Activated B cell treated with CpG ODN at 0.5 μM for 24 hours (primary cell): ENCODE measurements around the gene THOC6. TPM values are rescaled to one million over a fixed set of nuclear protein-coding genes. Genes with fewer than 3 reads are reported as not detected.
A peak's percentile ranks its signal among the peaks of the same experiment; 100 is the strongest.

Source experiments
- ATAC-seq: fragments of 200-7000 bp; cut with Tn5 transposase; one replicate; pipeline ENCODE4 v1.10.0; 2021; ENCODE audit warnings: low read depth, mild to moderate bottlenecking, moderate library complexity
- CTCF ChIA-PET: fragments of 350-600 bp; sonication (Branson Sonifier 250); formaldehyde crosslinking; loops from one replicate; lab custom pipeline; 2021; ENCODE audit warnings: antibody characterized with exemption; lab: Charles Lee
- POLR2A ChIA-PET: fragments of 350-600 bp; sonication (Branson Sonifier 250); formaldehyde crosslinking; loops from one replicate; lab custom pipeline; 2021; ENCODE audit warnings: antibody characterized with exemption; lab: Charles Lee
- DNase-seq: peaks from one replicate; pipeline ENCODE4 v3.0.0; 2022
- H3K27ac Mint-ChIP-seq: one replicate; pipeline ENCODE4 v1.8.0; 2020; ENCODE audit warnings: mixed read lengths
- H3K27me3 Mint-ChIP-seq: one replicate; pipeline ENCODE4 v1.8.0; 2021; ENCODE audit warnings: mixed read lengths
- H3K36me3 Mint-ChIP-seq: one replicate; pipeline ENCODE4 v1.8.0; 2021; ENCODE audit warnings: low read depth, mixed read lengths
- H3K4me1 Mint-ChIP-seq: one replicate; pipeline ENCODE4 v1.8.0; 2021; ENCODE audit warnings: mixed read lengths
- H3K4me3 Mint-ChIP-seq: one replicate; pipeline ENCODE4 v1.8.0; 2020; ENCODE audit warnings: mild to moderate bottlenecking, mixed read lengths
- H3K9me3 Mint-ChIP-seq: one replicate; pipeline ENCODE4 v1.8.0; 2020; ENCODE audit warnings: mixed read lengths
- CTCF ChIP-seq: fragments of 200-600 bp; IDR thresholded peaks from one replicate; pipeline ENCODE4 v1.8.0; 2022; ENCODE audit warnings: antibody characterized with exemption, mild to moderate bottlenecking
- intact Hi-C: fragments of 100-400 bp; cut with micrococcal nuclease; formaldehyde crosslinking; loops from one replicate; pipeline ENCODE4 v1.15.1; 2024
- total RNA-seq: library from RNA; stranded (reverse); gene quantifications from 2 replicates; pipeline ENCODE4 v1.2.3, GENCODE V29; 2022

The THOC6 gene
- total RNA-seq, result 45.8 and 47.1 TPM in 2 replicates

- Mint-ChIP-seq H3K9me3 (no peaks in the 10 kb centered on the region), H3K4me3 (peak within 1 kb of the TSS; percentile 92), H3K27ac (peak within 1 kb of the TSS; percentile 99), H3K4me1 (peaks cover 45% of the 10 kb centered on the region), H3K36me3 (peaks cover 21% of the 10 kb centered on the region), H3K27me3 (peaks cover 1% of the 10 kb centered on the region)
- CTCF ChIA-PET, result interaction anchor here (1.1 to 2.1 kb wide), 4 partner anchors 8 to 22 kb away, joined by 3 to 8 read pairs (median 6); no protein-coding TSS in a partner anchor
- ATAC-seq (peak; percentile 76), DNase-seq (peak; percentile 93)
- TF ChIP-seq CTCF, result no peak
- intact Hi-C loops, result loop anchor here (1.0 to 5.0 kb wide), 8 partner anchors 20 to 258 kb away; partner anchors contain the start of genes PAQR4, PKMYT1 and ZSCAN10
- POLR2A ChIA-PET, result interaction anchor here (0.6 to 3.9 kb wide), 9 partner anchors 7 to 250 kb away, joined by 3 to 40 read pairs (median 5); partner anchors contain the start of genes PKMYT1, ZNF213 and ZSCAN10
Observed at GRCh38 chr16:3023669-3024478, at the start of gene THOC6, which contains the start of gene HCFC1R1. Gene THOC6 (plus strand): TSS chr16:3024035. CDS start chr16:3024327, 292 bp downstream. Gene HCFC1R1 (minus strand): TSS chr16:3023942. CDS start chr16:3023941, 1 bp downstream.

- H3K36me3 Mint-ChIP-seq, result no peaks in the 10 kb centered on the region
- H3K9me3 Mint-ChIP-seq, result no peaks in the 10 kb centered on the region
- no peak overlapping the region for H3K4me3 Mint-ChIP-seq
- ATAC-seq, result no peak
- DNase-seq, result no peak
- TF ChIP-seq CTCF, result no peak
- intact Hi-C loops, result no loop called here
- CTCF ChIA-PET, result interaction anchor here (1.2 kb wide), 1 partner anchor 58 kb away, joined by 3 read pairs; no protein-coding TSS in a partner anchor
- H3K4me1 Mint-ChIP-seq, result peaks cover 2% of the 10 kb centered on the region
- H3K27me3 Mint-ChIP-seq, result peaks cover 5% of the 10 kb centered on the region
- no peak overlapping the region for H3K27ac Mint-ChIP-seq
- POLR2A ChIA-PET, result interaction anchor here (1.3 kb wide), 1 partner anchor 63 kb away, joined by 4 read pairs; the partner anchor contains the start of gene FLYWCH1
Observed at GRCh38 chr16:2974319-2975056, 49.3 kb upstream of the THOC6 start.

GRCh38 chr16:2975161-2975795 lies 48.6 kb upstream of the THOC6 start:
- Mint-ChIP-seq H3K27ac (no peak overlapping the region), H3K4me3 (no peak overlapping the region), H3K4me1 (peaks cover 4% of the 10 kb centered on the region), H3K27me3 (peaks cover 5% of the 10 kb centered on the region), H3K36me3 (no peaks in the 10 kb centered on the region), H3K9me3 (no peaks in the 10 kb centered on the region)
- no peak for TF ChIP-seq CTCF
- ATAC-seq (no peak), DNase-seq (no peak)
- ChIA-PET CTCF (interaction anchor here (1.2 kb wide), 1 partner anchor 57 kb away, joined by 3 read pairs; no protein-coding TSS in a partner anchor), POLR2A (interaction anchor here (1.3 kb wide), 1 partner anchor 63 kb away, joined by 4 read pairs; the partner anchor contains the start of gene FLYWCH1)
- intact Hi-C loops, result no loop called here

GRCh38 chr16:2976201-2976600 lies 47.6 kb upstream of the THOC6 start:
- no peak overlapping the region for H3K4me3 Mint-ChIP-seq
- intact Hi-C loops, result no loop called here
- H3K4me1 Mint-ChIP-seq, result peaks cover 9% of the 10 kb centered on the region

More at GRCh38 chr16:2976201-2976600, 47.6 kb upstream of the THOC6 start:
- no peak for TF ChIP-seq CTCF
- POLR2A ChIA-PET, result no interaction called here
- Mint-ChIP-seq H3K27ac (no peak overlapping the region), H3K27me3 (peaks cover 4% of the 10 kb centered on the region), H3K9me3 (no peaks in the 10 kb centered on the region), H3K36me3 (no peaks in the 10 kb centered on the region)
- ATAC-seq (no peak), DNase-seq (no peak)
- CTCF ChIA-PET, result no interaction called here
